Testis (tissue), 5 donors: Measurements from ENCODE around the gene HSD3B7. TPM values are rescaled to one million over a fixed set of nuclear protein-coding genes. Genes with fewer than 3 reads are reported as not detected.
A peak's percentile ranks its signal among the peaks of the same experiment; 100 is the strongest.
"Not testable (repeated sequence)": the region's sequence is repeated elsewhere in the genome, so short reads cannot be mapped to it uniquely, and the experiment has no call there.

ENCODE experiments used
- DNase-seq: peaks from one replicate; pipeline ENCODE4 v3.0.0-alpha.2; 2019
- H3K27ac ChIP-seq, 2 donors: fragments of 200-600 bp; sonication (generic); one replicate each; pipeline ENCODE4 v1.5.1; 2019
- H3K27me3 ChIP-seq: fragments of 200-600 bp; sonication (generic); one replicate; pipeline ENCODE4 v1.5.1; 2019
- H3K36me3 ChIP-seq: fragments of 200-600 bp; sonication (generic); one replicate; pipeline ENCODE4 v1.5.1; 2017; ENCODE audit warnings: low read depth; ENCODE audit errors: missing control alignments
- H3K4me1 ChIP-seq: fragments of 200-600 bp; sonication (generic); one replicate; pipeline ENCODE4 v1.5.1; 2019
- H3K4me3 ChIP-seq, 2 donors: fragments of 200-600 bp; sonication (generic); one replicate each; pipeline ENCODE4 v1.5.1; 2017 to 2019
- H3K9me3 ChIP-seq: fragments of 200-600 bp; sonication (generic); one replicate; pipeline ENCODE4 v1.5.1; 2017
- POLR2A ChIP-seq: fragments of 450-650 bp; IDR thresholded peaks from one replicate; pipeline ENCODE4 v1.6.1; 2017; ENCODE audit warnings: antibody characterized with exemption, mild to moderate bottlenecking, moderate library complexity
- WGBS, 2 donors: methylation state at CpG; one replicate each; pipeline ENCODE4 v1.1.5; 2018; 5-methylcytosine and 5-hydroxymethylcytosine counted together
- intact Hi-C: fragments of 100-400 bp; cut with DNase I; formaldehyde crosslinking; loops from one replicate; pipeline ENCODE4 v1.15.1; 2023; ENCODE audit warnings: low total_unique reads
- long read RNA-seq, 2 donors: transcript quantifications; one replicate each; lab custom pipeline, GENCODE V29; 2026
- polyA plus RNA-seq: library from polyadenylated mRNA; stranded (reverse); fragments of 350-450 nt; fragmentation: Illumina TruSeq; extraction: RNeasy Lipid Tissue Mini Kit (QIAGEN cat#74804); gene quantifications from one replicate; pipeline ENCODE4 v1.2.3, GENCODE V29; 2014; ENCODE audit warnings: low read depth, low replicate concordance; ENCODE audit not compliant: insufficient read depth
- total RNA-seq, 2 donors: library from RNA; depleted of rRNA; stranded (reverse); fragments of >200 nt; gene quantifications; one replicate each; pipeline ENCODE4 v1.2.3, GENCODE V29; 2016
- TF ChIP-seq, protein P1 (sequence below), 3 experiments: fragments of 450-650 bp in 2 of 3; fragments of 200-600 bp in 1 of 3; sonication (generic) in 1 of 3; IDR thresholded peaks; one replicate each; pipeline ENCODE4 v1.5.1; 2016 to 2019; ENCODE audit warnings: antibody characterized with exemption in 3 of 3, mild to moderate bottlenecking in 2 of 3, moderate library complexity in 1 of 3

Gene HSD3B7
- total RNA-seq (1 to 10 TPM; 5.7 to 7.4 TPM), polyA plus RNA-seq (8.9 TPM)
- long read RNA-seq, donor 1, partial matches to known transcripts, result 0 of 1 reads
- long read RNA-seq, donor 1, other reads (novel, unspliced or antisense), result 0 of 1 reads
- long read RNA-seq, donor 2, result 0 reads

DNA sequence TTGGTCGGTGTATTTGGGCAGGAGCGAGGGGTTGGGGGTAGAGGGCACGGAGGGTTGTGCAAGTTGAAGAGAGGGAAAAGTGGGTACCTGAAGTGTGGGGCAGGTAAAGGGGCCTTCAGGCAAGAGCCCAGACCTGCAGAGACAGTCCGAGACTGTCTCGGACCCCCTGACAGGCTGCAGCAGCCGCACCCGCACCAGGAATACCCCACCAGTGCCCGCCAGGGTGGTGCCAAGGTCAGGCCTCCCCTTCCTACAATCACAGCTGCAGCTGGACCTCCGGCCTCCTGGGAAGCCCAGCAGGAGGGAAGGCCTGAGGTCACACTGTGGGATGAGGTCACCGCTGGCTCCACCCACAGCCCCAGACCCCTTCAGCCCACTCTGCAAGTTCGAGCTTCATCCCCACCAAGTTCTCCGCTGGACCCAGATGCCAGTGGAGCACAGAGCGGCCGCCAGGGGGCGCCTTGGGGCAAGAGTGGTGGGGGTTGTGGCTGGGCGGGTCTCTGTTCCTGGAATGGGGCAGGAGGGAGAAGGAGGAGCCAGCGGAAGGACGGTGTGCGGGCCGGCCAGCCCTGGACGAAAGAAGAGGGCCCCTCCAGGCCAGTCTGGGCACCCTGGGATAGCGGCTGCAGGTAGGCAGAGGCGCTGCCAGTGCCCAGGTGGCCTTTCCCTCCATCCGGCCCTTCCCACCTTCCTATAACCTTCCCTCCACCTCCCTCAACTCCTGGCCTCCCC lies at the start of gene HSD3B7:
TSS of gene HSD3B7 (plus strand) at position 539 of the 732 bp plus-strand sequence. CDS start 452 bp downstream, outside the sequence.
- peak within 1 kb of the TSS in 1 of 2 donors; percentile 14 for H3K4me3 ChIP-seq
- WGBS, 2 donors, result 39 to 52% methylated on average over 18 to 23 of the region's 24 CpGs
- DNase-seq, result peak; percentile 91
- no peaks in the 10 kb centered on the region for H3K36me3 ChIP-seq
- no peak for TF ChIP-seq POLR2A
- TF ChIP-seq, protein P1, sequence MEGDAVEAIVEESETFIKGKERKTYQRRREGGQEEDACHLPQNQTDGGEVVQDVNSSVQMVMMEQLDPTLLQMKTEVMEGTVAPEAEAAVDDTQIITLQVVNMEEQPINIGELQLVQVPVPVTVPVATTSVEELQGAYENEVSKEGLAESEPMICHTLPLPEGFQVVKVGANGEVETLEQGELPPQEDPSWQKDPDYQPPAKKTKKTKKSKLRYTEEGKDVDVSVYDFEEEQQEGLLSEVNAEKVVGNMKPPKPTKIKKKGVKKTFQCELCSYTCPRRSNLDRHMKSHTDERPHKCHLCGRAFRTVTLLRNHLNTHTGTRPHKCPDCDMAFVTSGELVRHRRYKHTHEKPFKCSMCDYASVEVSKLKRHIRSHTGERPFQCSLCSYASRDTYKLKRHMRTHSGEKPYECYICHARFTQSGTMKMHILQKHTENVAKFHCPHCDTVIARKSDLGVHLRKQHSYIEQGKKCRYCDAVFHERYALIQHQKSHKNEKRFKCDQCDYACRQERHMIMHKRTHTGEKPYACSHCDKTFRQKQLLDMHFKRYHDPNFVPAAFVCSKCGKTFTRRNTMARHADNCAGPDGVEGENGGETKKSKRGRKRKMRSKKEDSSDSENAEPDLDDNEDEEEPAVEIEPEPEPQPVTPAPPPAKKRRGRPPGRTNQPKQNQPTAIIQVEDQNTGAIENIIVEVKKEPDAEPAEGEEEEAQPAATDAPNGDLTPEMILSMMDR (IDR thresholded peaks at IDR 0.05), result peak; percentile 92 to 99 (median 94)
- no peaks in the 10 kb centered on the region for H3K27me3 ChIP-seq
- intact Hi-C loops, result loop anchor here (5.0 to 10.0 kb wide), 4 partner anchors 50 to 450 kb away; partner anchors contain the start of gene STX4
- H3K4me1 ChIP-seq, result peaks cover 11% of the 10 kb centered on the region
- H3K9me3 ChIP-seq, result no peaks in the 10 kb centered on the region
- peak within 1 kb of the TSS in 1 of 2 donors; percentile 44 for H3K27ac ChIP-seq

DNA sequence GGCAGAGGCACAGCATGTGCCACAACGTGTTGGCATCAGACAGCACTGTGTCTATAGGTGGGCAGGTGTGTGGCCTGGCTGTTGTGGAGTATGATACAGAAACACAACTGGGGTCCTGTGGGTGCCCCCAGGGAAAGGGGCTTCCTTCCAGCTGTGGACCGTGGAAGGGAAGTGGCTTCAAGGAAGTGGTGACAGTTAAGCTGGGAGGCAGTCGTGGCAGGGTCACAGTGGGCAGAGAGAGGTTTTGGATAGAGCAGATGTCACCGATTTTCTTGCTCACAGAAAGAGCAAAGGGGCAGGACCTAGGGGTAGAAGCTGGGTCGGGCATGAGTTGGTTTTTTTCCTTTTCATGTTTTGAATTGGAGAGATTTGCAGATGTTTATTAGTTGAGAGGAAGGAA lies 47.3 kb upstream of the HSD3B7 start:
- WGBS, 2 donors, result 59 to 62% methylated on average over 5 of the region's 5 CpGs
- TF ChIP-seq, protein P1 (IDR thresholded peaks at IDR 0.05), result no peak
- no peak for TF ChIP-seq POLR2A
- intact Hi-C loops, result no loop called here
- Histone ChIP-seq H3K9me3 (no peaks in the 10 kb centered on the region), H3K4me3 (no peak overlapping the region), H3K4me1 (peaks cover 28% of the 10 kb centered on the region), H3K27me3 (no peaks in the 10 kb centered on the region), H3K36me3 (no peaks in the 10 kb centered on the region), H3K27ac (peak overlapping the region in 1 of 2 donors; percentile 14)
- no peak for DNase-seq

DNA sequence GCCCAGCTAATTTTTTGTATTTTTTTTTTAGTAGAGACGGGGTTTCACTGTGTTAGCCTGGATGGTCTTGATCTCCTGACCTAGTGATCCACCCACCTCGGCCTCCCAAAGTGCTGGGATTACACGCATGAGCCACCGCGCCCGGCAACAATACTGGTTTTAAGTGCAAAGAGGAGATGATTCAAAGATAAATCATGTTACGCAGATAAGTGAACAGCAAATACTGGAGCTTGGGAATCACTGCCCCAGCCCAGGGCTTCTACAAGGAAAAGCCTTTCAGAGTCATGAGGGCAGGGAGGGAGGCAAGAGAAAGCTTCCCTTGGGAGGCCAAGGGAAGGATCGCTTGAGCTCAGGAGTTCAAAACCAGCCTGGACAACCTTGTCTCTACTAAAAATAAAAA lies 45.4 kb upstream of the HSD3B7 start:
- DNase-seq, H3K4me3 ChIP-seq, H3K27me3 ChIP-seq, H3K9me3 ChIP-seq, intact Hi-C loops, H3K27ac ChIP-seq, H3K36me3 ChIP-seq: not testable (repeated sequence)
- H3K4me1 ChIP-seq, result peaks cover 20% of the 10 kb centered on the region
- 87 to 88% methylated on average over 8 of the region's 8 CpGs for WGBS, 2 donors

DNA sequence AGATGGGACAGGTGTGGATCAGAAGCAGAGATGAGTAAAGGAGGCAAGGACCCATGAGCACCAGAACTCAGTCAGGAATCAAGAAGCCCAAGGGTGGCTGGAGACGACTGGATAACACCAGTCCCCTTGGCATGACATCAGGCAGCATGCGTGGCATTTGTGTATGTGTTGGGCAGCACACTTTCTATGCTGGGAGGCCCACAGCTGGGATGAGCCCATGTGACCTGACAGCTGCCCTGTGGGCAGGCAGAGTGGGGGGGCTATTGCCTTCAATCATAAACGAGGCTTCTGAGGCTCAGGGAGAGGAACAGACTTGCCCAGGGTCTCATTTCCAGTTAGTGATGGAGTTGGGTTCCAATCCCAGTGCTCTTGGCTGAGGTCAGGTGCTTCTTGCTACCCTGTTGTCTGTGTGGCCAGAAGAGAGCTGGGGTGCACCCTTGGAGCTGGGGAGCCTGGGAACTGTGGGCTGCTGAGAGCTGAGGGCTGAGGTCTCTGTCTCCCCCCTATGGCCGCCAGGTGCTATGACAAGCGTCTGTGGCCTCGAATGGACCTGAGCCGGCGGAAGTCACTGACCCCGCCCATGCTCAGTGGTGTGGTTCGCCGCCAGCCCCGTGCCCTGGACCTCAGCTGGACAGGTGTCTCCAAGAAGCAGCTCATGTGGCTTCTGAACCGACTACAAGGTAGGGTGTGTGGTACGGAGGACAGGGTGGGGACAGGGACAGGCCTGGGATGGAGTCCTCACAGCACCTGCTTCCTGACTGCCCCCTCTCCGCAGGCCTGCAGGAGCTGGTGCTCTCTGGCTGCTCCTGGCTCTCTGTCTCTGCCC lies 43.2 kb upstream of the HSD3B7 start:
- intact Hi-C loops, result no loop called here
- H3K36me3 ChIP-seq, result no peaks in the 10 kb centered on the region

More for the DNA sequence above, 43.2 kb upstream of the HSD3B7 start:
- DNase-seq, result peak; percentile 81
- Histone ChIP-seq H3K27me3 (no peaks in the 10 kb centered on the region), H3K27ac (no peak overlapping the region), H3K4me3 (no peak overlapping the region), H3K9me3 (no peaks in the 10 kb centered on the region), H3K4me1 (peaks cover 15% of the 10 kb centered on the region)
- WGBS, 2 donors, result 24 to 49% methylated on average over 3 to 13 of the region's 15 CpGs
- TF ChIP-seq, protein P1 (IDR thresholded peaks at IDR 0.05), result peak; percentile 57 to 85 (median 72)
- TF ChIP-seq POLR2A, result no peak
